Endodermal cell (in vitro differentiated cells): ENCODE results near the gene CDK5RAP2. TPM values are rescaled to one million over a fixed set of nuclear protein-coding genes. Genes with fewer than 3 reads are reported as not detected.

Source experiments
- DNase-seq: peaks from one replicate; pipeline ENCODE4 v3.0.0-alpha.2; 2017
- H3K27ac ChIP-seq: 2 replicates; pipeline ENCODE4 v1.5.1; 2013; ENCODE audit warnings: mild to moderate bottlenecking, low read depth, low read length, moderate library complexity
- H3K27me3 ChIP-seq: 2 replicates; pipeline ENCODE4 v1.6.1; 2013; ENCODE audit warnings: mild to moderate bottlenecking, low read length, moderate library complexity; ENCODE audit not compliant: insufficient read depth, control insufficient read depth, poor library complexity, severe bottlenecking
- H3K36me3 ChIP-seq: 2 replicates; pipeline ENCODE4 v1.7.0; 2013; ENCODE audit warnings: mild to moderate bottlenecking, low read length, moderate library complexity; ENCODE audit not compliant: control insufficient read depth, insufficient read depth
- H3K4me1 ChIP-seq: one replicate; pipeline ENCODE4 v1.7.0; 2013; ENCODE audit warnings: low read length; ENCODE audit not compliant: control insufficient read depth, insufficient read depth
- H3K4me3 ChIP-seq: 2 replicates; pipeline ENCODE4 v1.5.1; 2013; ENCODE audit warnings: mild to moderate bottlenecking, low read length, moderate library complexity
- H3K9ac ChIP-seq: 2 replicates; pipeline ENCODE4 v1.6.1; 2013; ENCODE audit warnings: mild to moderate bottlenecking, low read length, moderate library complexity; ENCODE audit not compliant: poor library complexity, severe bottlenecking; ENCODE audit errors: extremely low read depth
- H3K9me3 ChIP-seq: 2 replicates; pipeline ENCODE4 v1.6.1; 2013; ENCODE audit warnings: mild to moderate bottlenecking, low read length, moderate library complexity; ENCODE audit not compliant: control insufficient read depth
- H3K27ac Mint-ChIP-seq: 2 replicates; pipeline ENCODE4 v1.8.0; 2020; ENCODE audit warnings: mixed read lengths
- H3K27me3 Mint-ChIP-seq: 2 replicates; pipeline ENCODE4 v1.8.0; 2021; ENCODE audit warnings: mild to moderate bottlenecking, mixed read lengths; ENCODE audit not compliant: insufficient read depth
- H3K36me3 Mint-ChIP-seq: 2 replicates; pipeline ENCODE4 v1.8.0; 2020; ENCODE audit warnings: low read depth, mixed read lengths
- H3K4me1 Mint-ChIP-seq: 2 replicates; pipeline ENCODE4 v1.8.0; 2020; ENCODE audit warnings: mixed read lengths
- H3K4me3 Mint-ChIP-seq: 2 replicates; pipeline ENCODE4 v1.8.0; 2020; ENCODE audit warnings: mild to moderate bottlenecking, moderate library complexity, mixed read lengths
- H3K9me3 Mint-ChIP-seq: 2 replicates; pipeline ENCODE4 v1.8.0; 2020; ENCODE audit warnings: mild to moderate bottlenecking, mixed read lengths
- WGBS, 2 experiments: methylation state at CpG; one replicate each; pipeline versions ENCODE4 v1.1.5 to v1.1.7; 2013; ENCODE audit warnings: missing lambda C conversion rate in 2 of 2, mixed read lengths in 1 of 2; ENCODE audit not compliant: insufficient coverage in 1 of 2, insufficient read length in 1 of 2; 5-methylcytosine and 5-hydroxymethylcytosine counted together
- total RNA-seq, 2 donors: library from RNA; stranded (reverse); fragmentation: NEBNext Ultra II Directional in 1 of 2; extraction: Animal tissue kit (Norgen Biotek cat#: 25700) in 1 of 2; gene quantifications; 2 replicates in 1 of 2; 3 replicates in 1 of 2; pipeline ENCODE4 v1.2.1, GENCODE V29; 2021
- TF ChIP-seq, protein P1 (sequence below): fragments of 200-600 bp; sonication (generic); conservative IDR thresholded peaks from 2 replicates; pipeline ENCODE4 v1.5.0; 2021; ENCODE audit warnings: antibody characterized with exemption, mild to moderate bottlenecking

The CDK5RAP2 gene
- total RNA-seq, 2 donors from 2014 or later: 68.2 to 92.0 TPM

DNA sequence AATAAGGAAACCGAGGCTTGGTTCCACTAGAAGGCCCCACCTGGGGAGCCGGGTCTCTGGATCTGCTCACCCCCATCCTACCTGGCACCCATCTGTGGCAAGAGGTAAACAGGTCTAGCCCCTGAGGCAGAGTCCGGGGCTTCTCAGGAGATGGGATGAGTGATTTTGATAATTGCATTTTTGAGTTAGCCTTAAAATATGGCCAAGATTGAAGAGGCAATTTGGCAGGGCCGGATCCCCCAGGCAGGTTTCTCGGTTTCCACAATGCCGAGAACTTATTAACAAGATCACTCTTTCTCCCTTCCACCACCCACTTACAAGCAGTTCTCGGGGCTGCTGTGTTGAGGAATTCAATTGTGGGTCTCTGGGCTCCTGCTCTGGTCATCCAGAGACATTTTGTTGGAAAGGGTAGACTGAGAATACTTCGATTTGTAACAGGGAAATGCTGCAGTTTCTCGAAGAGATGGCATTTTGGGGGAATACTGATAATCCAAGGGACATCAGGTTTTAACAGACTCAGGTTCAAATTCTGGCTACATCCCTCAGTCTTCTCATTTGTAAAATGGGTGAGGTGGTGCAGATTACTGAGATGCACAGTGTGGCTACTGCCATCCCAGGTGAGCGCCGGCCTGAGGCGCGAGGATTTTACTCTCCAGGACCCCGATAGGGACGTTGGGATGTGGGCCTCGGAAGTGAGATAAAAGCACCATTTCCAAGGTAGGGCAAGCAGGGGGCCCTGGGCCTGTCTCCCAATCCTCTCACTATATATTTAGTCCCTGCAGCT, 194.2 kb downstream of the CDK5RAP2 start:
- Histone ChIP-seq H3K36me3 (peaks cover 17% of the 10 kb centered on the region), H3K4me1 (no peaks in the 10 kb centered on the region), H3K4me3 (no peak overlapping the region), H3K9ac (no peak overlapping the region), H3K27ac (no peak overlapping the region), H3K27me3 (no peaks in the 10 kb centered on the region), H3K9me3 (no peaks in the 10 kb centered on the region)
- TF ChIP-seq, protein P1, sequence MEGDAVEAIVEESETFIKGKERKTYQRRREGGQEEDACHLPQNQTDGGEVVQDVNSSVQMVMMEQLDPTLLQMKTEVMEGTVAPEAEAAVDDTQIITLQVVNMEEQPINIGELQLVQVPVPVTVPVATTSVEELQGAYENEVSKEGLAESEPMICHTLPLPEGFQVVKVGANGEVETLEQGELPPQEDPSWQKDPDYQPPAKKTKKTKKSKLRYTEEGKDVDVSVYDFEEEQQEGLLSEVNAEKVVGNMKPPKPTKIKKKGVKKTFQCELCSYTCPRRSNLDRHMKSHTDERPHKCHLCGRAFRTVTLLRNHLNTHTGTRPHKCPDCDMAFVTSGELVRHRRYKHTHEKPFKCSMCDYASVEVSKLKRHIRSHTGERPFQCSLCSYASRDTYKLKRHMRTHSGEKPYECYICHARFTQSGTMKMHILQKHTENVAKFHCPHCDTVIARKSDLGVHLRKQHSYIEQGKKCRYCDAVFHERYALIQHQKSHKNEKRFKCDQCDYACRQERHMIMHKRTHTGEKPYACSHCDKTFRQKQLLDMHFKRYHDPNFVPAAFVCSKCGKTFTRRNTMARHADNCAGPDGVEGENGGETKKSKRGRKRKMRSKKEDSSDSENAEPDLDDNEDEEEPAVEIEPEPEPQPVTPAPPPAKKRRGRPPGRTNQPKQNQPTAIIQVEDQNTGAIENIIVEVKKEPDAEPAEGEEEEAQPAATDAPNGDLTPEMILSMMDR: no peak
- Mint-ChIP-seq H3K27ac (no peak overlapping the region), H3K36me3 (peaks cover 27% of the 10 kb centered on the region), H3K9me3 (no peaks in the 10 kb centered on the region), H3K4me3 (no peak overlapping the region), H3K4me1 (peaks cover 6% of the 10 kb centered on the region), H3K27me3 (peaks cover 5% of the 10 kb centered on the region)
- 94 to 100% methylated on average over 5 to 16 of the region's 16 CpGs for WGBS, 2 experiments
- DNase-seq: no peak

DNA sequence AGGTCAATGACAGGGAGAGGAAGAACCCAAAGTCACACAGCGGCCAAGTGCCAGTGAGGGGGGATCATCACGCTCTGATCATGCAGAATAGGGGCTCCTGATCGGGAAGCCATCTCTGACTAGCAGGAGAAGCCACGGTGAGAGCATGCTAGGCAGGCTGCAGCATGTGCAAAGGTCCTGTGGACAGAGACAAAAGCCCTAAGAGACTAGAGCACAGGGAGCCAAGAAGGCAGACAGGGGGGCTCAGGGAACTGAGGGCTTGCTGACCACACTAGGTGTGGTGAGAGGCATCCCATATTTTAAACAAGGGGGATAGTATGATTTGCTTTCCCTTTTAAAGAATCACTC, 195.1 kb downstream of the CDK5RAP2 start:
- Mint-ChIP-seq H3K36me3 (peaks cover 24% of the 10 kb centered on the region), H3K27me3 (peaks cover 11% of the 10 kb centered on the region), H3K27ac (no peak overlapping the region), H3K4me1 (peaks cover 6% of the 10 kb centered on the region), H3K9me3 (peaks cover 4% of the 10 kb centered on the region), H3K4me3 (no peak overlapping the region)
- no peaks in the 10 kb centered on the region for H3K27me3 ChIP-seq
- peaks cover 12% of the 10 kb centered on the region for H3K36me3 ChIP-seq
- WGBS, 2 experiments: 92 to 97% methylated on average over 3 to 4 of the region's 4 CpGs
- H3K9ac ChIP-seq: no peak overlapping the region
- no peak overlapping the region for H3K4me3 ChIP-seq
- DNase-seq: no peak
- H3K27ac ChIP-seq: no peak overlapping the region
- peaks cover 2% of the 10 kb centered on the region for H3K9me3 ChIP-seq
- TF ChIP-seq, protein P1: no peak
- H3K4me1 ChIP-seq: no peaks in the 10 kb centered on the region

DNA sequence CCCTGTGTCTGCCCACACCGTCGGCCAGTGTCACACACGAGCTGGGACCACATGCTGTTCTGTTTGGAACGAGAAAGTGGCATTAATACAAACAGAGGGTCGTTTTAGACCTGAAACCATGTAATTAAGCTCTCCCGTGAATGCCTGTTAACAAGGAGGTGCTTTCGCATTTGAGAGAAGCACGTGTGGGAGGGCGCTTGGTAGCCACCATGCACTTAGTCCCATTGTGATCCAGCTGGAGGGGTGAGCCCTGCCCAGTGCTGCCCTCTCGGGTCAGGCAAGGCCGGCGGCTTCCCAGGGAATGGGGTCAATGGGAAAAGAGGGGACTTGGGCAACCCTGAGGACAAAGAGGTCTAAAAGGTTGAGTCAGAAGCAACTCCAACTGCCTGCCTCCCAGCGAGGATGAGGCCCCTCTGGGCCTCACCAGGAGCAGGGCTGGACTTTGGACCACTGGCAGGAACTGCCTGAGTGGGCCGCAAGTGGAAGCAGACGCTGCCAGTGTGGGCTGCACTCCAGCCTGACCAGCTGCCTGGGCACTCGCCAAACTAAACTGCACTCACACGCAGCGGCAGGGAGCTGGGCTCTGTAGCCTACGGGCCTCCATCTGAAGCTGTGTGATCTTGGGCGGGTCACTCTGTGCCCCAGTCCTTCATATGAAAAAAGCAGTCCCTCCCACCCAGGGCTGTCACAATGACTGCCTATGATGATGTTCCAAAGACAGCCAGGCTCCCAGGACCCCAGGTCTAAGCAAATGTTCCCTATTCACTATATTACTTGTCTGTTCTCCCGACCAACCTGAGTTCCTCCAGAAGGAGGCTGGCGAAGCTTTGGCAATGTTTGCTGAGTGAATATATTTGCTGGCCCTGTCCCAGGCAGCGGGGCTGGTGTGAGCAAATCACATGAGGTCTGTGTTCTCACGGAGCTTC, 195.7 kb downstream of the CDK5RAP2 start:
- H3K27me3 ChIP-seq: no peaks in the 10 kb centered on the region
- no peak for DNase-seq
- no peak overlapping the region for H3K9ac ChIP-seq
- peaks cover 6% of the 10 kb centered on the region for H3K36me3 ChIP-seq
- H3K27me3 Mint-ChIP-seq: peaks cover 13% of the 10 kb centered on the region
- peaks cover 8% of the 10 kb centered on the region for H3K9me3 ChIP-seq
- H3K4me3 Mint-ChIP-seq: no peak overlapping the region
- H3K4me3 ChIP-seq: no peak overlapping the region
- peaks cover 20% of the 10 kb centered on the region for H3K36me3 Mint-ChIP-seq
- 87 to 90% methylated on average over 21 to 24 of the region's 24 CpGs for WGBS, 2 experiments
- H3K27ac Mint-ChIP-seq: no peak overlapping the region
- H3K27ac ChIP-seq: no peak overlapping the region
- no peaks in the 10 kb centered on the region for H3K4me1 ChIP-seq
- TF ChIP-seq, protein P1: no peak
- H3K9me3 Mint-ChIP-seq: peaks cover 10% of the 10 kb centered on the region
- peaks cover 6% of the 10 kb centered on the region for H3K4me1 Mint-ChIP-seq
